Prostate gland (tissue), 2 donors: ENCODE data around the gene PKNOX1.
"Not testable (repeated sequence)": the region's sequence is repeated elsewhere in the genome, so short reads cannot be mapped to it uniquely, and the experiment has no call there.

Source experiments
- POLR2A ChIP-seq: fragments of 450-650 bp; IDR thresholded peaks from one replicate; pipeline ENCODE4 v1.6.1; 2016; ENCODE audit warnings: antibody characterized with exemption, mild to moderate bottlenecking
- POLR2AphosphoS5 ChIP-seq: sonication (generic); formaldehyde crosslinking; IDR thresholded peaks from one replicate; pipeline ENCODE4 v1.6.1; 2017; ENCODE audit warnings: antibody characterized with exemption
- TF ChIP-seq, protein P1 (sequence below), 4 experiments: fragments of 200-600 bp in 2 of 4; fragments of 450-650 bp in 2 of 4; sonication (generic) in 2 of 4; IDR thresholded peaks; 1 replicate in 3 of 4; 2 replicates in 1 of 4; pipeline ENCODE4 v1.5.1; 2016 to 2019; ENCODE audit warnings: antibody characterized with exemption in 4 of 4, mild to moderate bottlenecking in 2 of 4, moderate library complexity in 2 of 4

DNA sequence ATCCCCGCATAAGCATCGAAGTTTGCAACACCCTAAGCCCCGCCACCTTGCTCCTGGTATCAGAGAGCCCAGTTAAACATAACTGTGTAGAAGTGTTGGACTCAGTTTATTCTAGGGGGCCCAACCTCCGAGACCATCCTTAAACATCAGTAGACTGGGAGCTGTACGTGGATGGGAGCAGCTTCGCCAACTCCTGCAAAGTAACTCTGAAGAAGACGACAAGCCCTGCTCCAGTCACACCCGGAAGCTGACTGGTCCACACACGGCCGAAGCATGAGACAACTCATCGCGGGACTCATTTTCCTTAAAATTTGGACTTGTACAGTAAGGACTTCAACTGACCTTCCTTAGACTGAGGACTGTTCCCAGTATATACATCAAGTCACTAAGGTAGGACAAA, 40.4 kb upstream of the PKNOX1 start:
- TF ChIP-seq, protein P1, sequence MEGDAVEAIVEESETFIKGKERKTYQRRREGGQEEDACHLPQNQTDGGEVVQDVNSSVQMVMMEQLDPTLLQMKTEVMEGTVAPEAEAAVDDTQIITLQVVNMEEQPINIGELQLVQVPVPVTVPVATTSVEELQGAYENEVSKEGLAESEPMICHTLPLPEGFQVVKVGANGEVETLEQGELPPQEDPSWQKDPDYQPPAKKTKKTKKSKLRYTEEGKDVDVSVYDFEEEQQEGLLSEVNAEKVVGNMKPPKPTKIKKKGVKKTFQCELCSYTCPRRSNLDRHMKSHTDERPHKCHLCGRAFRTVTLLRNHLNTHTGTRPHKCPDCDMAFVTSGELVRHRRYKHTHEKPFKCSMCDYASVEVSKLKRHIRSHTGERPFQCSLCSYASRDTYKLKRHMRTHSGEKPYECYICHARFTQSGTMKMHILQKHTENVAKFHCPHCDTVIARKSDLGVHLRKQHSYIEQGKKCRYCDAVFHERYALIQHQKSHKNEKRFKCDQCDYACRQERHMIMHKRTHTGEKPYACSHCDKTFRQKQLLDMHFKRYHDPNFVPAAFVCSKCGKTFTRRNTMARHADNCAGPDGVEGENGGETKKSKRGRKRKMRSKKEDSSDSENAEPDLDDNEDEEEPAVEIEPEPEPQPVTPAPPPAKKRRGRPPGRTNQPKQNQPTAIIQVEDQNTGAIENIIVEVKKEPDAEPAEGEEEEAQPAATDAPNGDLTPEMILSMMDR (IDR thresholded peaks at IDR 0.05): not testable (repeated sequence)
- TF ChIP-seq POLR2AphosphoS5, POLR2A: not testable (repeated sequence)
